Activated naive CD8-positive, alpha-beta T cell (primary cell): Measurements from ENCODE around the gene TPH2.

Experiments used
- H3K27ac Mint-ChIP-seq: one replicate; pipeline ENCODE4 v1.8.0; 2021; ENCODE audit warnings: mixed read lengths
- H3K27me3 Mint-ChIP-seq: one replicate; pipeline ENCODE4 v1.8.0; 2021; ENCODE audit warnings: mixed read lengths
- H3K36me3 Mint-ChIP-seq: one replicate; pipeline ENCODE4 v1.8.0; 2021; ENCODE audit warnings: mixed read lengths
- H3K4me1 Mint-ChIP-seq: one replicate; pipeline ENCODE4 v1.8.0; 2021; ENCODE audit warnings: low read depth, mixed read lengths
- H3K4me3 Mint-ChIP-seq: one replicate; pipeline ENCODE4 v1.8.0; 2021; ENCODE audit warnings: mild to moderate bottlenecking, mixed read lengths
- H3K9me3 Mint-ChIP-seq: one replicate; pipeline ENCODE4 v1.8.0; 2021; ENCODE audit warnings: low read depth, mixed read lengths

TPH2 gene

DNA sequence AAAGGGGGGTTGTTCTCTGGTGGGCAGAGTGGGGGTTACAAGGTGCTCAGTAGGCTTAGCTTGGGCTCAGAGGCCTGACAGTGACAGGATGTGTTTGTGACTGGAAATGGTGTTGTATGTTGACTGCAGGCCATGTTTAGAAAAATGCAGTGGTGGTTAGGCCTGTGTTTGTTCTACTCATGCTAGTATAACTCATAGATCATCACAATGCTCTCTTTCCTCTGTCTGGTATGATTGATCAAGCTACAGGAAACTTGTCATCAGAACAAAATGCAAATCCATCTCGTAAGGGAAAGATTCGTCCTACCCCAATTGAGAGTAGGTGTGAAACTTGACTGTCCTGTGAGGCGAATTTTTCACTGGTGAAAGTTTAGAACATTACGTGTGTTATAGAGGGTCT, 11.8 kb downstream of the TPH2 start:
- no peaks in the 10 kb centered on the region for H3K9me3 Mint-ChIP-seq
- peaks cover 2% of the 10 kb centered on the region for H3K36me3 Mint-ChIP-seq
- peaks cover 16% of the 10 kb centered on the region for H3K27me3 Mint-ChIP-seq
- H3K4me3 Mint-ChIP-seq: no peak overlapping the region
- no peaks in the 10 kb centered on the region for H3K4me1 Mint-ChIP-seq
- no peak overlapping the region for H3K27ac Mint-ChIP-seq

DNA sequence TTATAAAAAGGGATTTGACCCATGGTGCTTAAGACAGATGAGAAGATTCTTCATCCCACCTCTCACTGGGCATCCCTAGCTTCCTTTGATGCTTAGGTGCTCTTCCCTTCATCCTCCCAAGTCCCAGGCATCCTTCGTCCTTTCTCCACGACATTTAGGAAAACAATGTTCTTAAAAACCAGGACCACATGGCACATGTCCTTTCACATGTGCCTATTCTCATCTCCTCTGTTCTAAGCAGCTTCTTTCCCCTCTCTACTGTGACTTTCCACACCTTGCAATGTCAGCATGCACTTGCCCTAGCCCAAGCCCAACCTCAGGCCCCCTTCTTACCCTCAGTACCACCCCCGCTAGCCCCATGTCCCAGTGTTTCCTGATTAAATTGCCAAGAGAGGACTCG, 12.2 kb downstream of the TPH2 start:
- H3K4me3 Mint-ChIP-seq: no peak overlapping the region
- H3K9me3 Mint-ChIP-seq: no peaks in the 10 kb centered on the region
- H3K4me1 Mint-ChIP-seq: no peaks in the 10 kb centered on the region
- no peak overlapping the region for H3K27ac Mint-ChIP-seq
- peaks cover 2% of the 10 kb centered on the region for H3K36me3 Mint-ChIP-seq
- H3K27me3 Mint-ChIP-seq: peaks cover 12% of the 10 kb centered on the region

DNA sequence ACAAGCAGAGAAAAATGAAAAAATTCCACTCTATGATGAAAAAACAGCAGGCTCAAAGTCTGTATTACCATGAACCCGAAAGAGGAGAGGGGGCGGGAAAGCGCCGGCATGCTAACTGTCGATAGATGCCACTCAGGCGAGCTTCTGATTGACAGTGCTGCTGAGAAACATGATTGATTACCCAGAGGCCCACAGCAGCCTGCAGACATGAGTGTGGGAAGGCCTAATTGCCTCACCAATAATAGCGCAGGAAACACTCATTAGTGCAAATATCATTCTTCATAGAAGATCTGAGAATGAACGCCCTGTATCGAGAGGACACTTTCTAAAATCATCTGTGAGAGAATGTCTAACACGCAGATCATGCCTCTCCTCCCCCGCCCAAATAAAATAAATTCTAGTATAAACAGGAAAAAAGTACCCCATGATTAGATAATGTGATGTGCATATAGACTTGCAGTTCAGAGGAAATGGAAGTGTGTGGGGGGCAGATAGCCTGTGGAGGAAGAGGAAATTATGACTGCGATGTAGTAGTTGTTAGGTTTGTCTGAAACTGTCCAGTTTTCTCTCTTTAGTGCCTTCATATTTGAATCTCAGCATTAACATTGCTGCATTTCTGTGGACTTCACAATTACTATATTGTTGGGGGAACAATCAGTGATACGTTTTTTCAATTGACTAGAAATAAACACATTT, 15.6 kb downstream of the TPH2 start:
- peaks cover 3% of the 10 kb centered on the region for H3K27me3 Mint-ChIP-seq
- no peaks in the 10 kb centered on the region for H3K4me1 Mint-ChIP-seq
- H3K9me3 Mint-ChIP-seq: no peaks in the 10 kb centered on the region
- no peaks in the 10 kb centered on the region for H3K36me3 Mint-ChIP-seq
- no peak overlapping the region for H3K27ac Mint-ChIP-seq
- no peak overlapping the region for H3K4me3 Mint-ChIP-seq

DNA sequence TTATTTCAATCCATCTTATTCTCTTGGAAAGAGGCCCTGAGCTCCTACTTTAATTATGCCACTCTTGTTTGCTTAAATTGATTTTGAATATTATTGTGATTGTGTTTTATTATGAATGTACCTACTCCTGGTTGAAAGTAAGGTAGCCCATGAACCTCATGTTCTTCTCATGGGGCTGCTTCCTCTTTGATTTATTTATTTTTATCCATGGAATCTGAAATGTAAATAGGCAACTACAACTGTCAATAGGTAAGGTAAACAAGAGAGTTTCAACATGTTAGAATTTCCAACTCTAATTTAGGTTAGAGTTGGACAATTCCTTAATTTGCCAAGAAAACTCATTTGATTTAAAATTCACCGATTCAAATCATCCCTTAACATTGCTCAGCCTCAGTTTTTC, 16.2 kb downstream of the TPH2 start:
- H3K9me3 Mint-ChIP-seq: no peaks in the 10 kb centered on the region
- no peaks in the 10 kb centered on the region for H3K4me1 Mint-ChIP-seq

DNA sequence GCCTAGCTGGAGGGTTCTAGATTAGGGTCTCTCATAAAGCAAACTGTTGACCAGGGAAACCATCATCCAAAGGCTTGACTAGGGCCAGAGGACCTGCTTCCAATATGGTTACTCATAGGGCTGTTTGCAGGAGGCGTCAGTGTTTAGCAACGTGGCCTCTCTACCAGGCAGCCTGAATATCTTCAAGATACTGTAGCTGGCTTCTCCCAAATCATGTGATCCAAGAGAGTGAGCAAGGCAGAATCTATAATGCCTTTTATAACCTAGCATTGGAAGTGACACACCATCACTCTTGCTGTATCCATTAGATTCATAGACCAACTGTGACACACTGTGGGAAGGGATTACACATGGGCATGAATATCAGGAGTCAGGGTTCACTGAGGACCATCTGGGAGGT, 17.3 kb downstream of the TPH2 start:
- no peak overlapping the region for H3K4me3 Mint-ChIP-seq
- H3K4me1 Mint-ChIP-seq: no peaks in the 10 kb centered on the region
- no peaks in the 10 kb centered on the region for H3K9me3 Mint-ChIP-seq
- no peak overlapping the region for H3K27ac Mint-ChIP-seq
- no peaks in the 10 kb centered on the region for H3K36me3 Mint-ChIP-seq
- peaks cover 4% of the 10 kb centered on the region for H3K27me3 Mint-ChIP-seq

More for the DNA sequence above, 16.2 kb downstream of the TPH2 start:
- Mint-ChIP-seq H3K4me3 (no peak overlapping the region), H3K27ac (no peak overlapping the region), H3K27me3 (peaks cover 6% of the 10 kb centered on the region), H3K36me3 (no peaks in the 10 kb centered on the region)

DNA sequence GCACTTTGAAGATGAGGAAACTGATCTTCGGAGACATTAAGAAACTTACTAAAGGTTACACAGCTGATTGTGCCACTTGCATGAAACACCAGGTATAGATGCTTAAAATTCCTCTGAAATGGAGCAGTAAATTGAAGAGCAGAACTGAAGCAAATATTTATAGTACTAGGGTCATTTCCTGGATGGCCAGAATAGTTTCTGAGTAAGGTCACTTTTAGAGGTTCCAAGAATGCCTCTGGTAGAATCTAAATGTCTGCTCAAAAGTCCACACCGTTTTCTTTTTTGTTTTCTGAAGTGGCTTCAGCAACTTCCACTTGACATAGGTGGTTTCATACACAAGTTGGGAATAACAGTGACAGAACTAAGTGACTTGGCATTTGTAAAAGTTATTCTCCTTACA, 19.4 kb downstream of the TPH2 start:
- Mint-ChIP-seq H3K36me3 (no peaks in the 10 kb centered on the region), H3K9me3 (no peaks in the 10 kb centered on the region), H3K27me3 (peaks cover 12% of the 10 kb centered on the region), H3K4me3 (no peak overlapping the region), H3K4me1 (no peaks in the 10 kb centered on the region), H3K27ac (no peak overlapping the region)

DNA sequence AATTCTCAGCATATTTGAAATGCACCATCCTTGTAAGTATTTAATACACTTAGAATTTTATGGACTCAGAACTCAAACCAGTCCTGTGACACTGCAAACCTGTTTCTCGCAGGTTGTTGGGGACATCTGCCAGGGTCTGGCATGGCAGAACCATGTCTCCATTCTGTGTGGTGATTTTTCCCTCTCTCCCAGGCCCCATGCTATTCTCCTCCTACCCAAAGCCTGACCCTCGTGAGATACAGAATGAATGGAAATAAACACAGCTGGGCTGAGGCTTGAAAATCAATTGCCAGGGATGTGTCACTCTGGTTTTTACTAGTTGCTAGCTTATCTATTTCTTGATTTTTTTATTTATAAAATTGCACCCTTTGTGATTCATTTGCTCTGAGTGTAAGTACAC, 19.8 kb downstream of the TPH2 start:
- no peak overlapping the region for H3K27ac Mint-ChIP-seq
- H3K27me3 Mint-ChIP-seq: peaks cover 12% of the 10 kb centered on the region
- no peaks in the 10 kb centered on the region for H3K36me3 Mint-ChIP-seq
- H3K4me3 Mint-ChIP-seq: no peak overlapping the region
- no peaks in the 10 kb centered on the region for H3K4me1 Mint-ChIP-seq
- no peaks in the 10 kb centered on the region for H3K9me3 Mint-ChIP-seq

DNA sequence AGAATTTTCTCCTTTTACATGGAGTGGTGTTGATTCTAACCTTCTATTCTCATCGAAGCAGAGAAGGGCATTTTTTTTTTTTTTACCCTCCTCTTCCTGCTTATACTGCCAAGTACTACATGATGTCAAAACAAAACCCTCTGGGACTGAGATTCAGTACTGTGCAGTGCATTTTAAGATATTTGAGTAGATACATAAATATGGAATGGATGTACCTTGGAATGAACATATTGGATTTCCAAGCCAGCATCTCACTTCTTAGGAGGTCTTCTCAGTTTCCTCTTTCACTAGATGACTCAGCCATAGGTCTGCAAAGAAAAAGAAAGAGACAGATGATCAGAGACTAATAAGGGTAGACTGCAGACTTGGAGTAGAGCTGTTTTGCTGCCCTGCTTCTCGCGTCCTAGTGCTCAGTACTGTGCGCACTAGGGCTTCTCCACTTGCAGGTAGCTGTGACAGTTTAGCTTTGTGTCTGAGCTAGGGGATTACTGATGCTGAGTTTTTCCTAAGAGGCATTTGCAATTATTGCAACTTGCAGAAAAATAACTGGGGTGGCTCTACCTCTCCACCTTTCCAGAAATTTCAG, 20.4 kb downstream of the TPH2 start:
- Mint-ChIP-seq H3K27ac (no peak overlapping the region), H3K4me3 (no peak overlapping the region), H3K4me1 (no peaks in the 10 kb centered on the region), H3K27me3 (peaks cover 12% of the 10 kb centered on the region), H3K36me3 (no peaks in the 10 kb centered on the region), H3K9me3 (no peaks in the 10 kb centered on the region)

DNA sequence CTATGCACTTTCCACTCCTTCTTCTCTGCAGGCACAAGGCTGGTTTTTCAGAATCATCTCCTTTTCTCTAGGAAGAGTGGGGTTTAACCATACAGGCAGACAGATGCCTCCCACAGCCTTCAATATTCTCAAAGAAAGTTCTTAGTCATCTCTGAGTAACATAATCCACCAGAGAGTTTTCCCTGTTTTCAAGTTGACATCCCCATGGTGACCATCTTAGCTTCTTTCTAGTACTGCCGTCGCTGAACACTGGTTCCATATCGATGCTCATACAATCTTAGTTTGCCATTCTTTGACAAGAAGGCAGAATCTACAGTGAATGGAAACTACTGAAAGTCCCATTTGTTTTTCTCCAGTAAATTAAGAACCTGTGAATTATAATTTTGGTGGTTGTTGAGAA, 28.6 kb downstream of the TPH2 start:
- H3K4me1 Mint-ChIP-seq: no peaks in the 10 kb centered on the region
- H3K9me3 Mint-ChIP-seq: no peaks in the 10 kb centered on the region
- peaks cover 11% of the 10 kb centered on the region for H3K27me3 Mint-ChIP-seq
- no peaks in the 10 kb centered on the region for H3K36me3 Mint-ChIP-seq
- no peak overlapping the region for H3K27ac Mint-ChIP-seq
- H3K4me3 Mint-ChIP-seq: no peak overlapping the region

DNA sequence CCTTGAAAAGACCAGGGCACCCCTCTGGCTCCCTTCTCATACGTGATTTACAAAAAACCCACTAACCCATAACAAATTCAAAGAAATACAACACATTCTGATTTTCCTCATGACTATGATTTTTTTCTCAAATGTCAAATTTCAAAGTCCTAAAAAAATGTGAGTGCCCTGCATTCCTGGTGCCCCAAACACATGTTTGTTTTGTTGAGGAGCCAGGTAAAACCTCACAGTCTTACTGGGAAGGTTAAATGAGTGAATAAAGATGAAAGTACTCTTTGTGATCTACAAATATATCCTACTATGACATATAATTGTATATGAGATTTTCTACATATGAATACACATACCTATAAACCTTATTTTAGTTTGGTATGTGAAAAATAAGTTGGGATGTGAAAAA, 30.7 kb downstream of the TPH2 start:
- no peaks in the 10 kb centered on the region for H3K4me1 Mint-ChIP-seq
- no peaks in the 10 kb centered on the region for H3K9me3 Mint-ChIP-seq
- H3K27ac Mint-ChIP-seq: no peak overlapping the region
- peaks cover 10% of the 10 kb centered on the region for H3K27me3 Mint-ChIP-seq
- no peak overlapping the region for H3K4me3 Mint-ChIP-seq
- no peaks in the 10 kb centered on the region for H3K36me3 Mint-ChIP-seq

DNA sequence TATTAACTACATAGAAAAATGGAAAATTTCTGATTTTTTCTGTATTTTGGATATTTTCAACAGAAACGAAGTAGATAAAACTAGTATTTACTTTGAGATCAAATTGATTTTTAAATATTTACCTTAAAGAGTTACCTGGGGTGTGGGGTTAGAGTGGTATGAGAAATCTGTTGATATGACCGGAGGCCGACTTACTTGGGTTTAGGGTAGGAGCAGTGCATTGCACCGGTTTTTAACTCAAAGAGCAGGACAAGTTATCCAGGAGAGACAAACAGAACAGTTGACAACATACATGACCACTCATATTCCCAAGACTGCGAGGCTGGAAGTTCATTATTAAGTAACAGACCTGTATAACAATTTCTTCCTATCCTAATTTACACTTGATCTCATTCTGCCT, 31.4 kb downstream of the TPH2 start:
- no peak overlapping the region for H3K4me3 Mint-ChIP-seq
- no peaks in the 10 kb centered on the region for H3K36me3 Mint-ChIP-seq
- no peaks in the 10 kb centered on the region for H3K4me1 Mint-ChIP-seq
- H3K27ac Mint-ChIP-seq: no peak overlapping the region
- H3K27me3 Mint-ChIP-seq: peaks cover 10% of the 10 kb centered on the region
- H3K9me3 Mint-ChIP-seq: no peaks in the 10 kb centered on the region

DNA sequence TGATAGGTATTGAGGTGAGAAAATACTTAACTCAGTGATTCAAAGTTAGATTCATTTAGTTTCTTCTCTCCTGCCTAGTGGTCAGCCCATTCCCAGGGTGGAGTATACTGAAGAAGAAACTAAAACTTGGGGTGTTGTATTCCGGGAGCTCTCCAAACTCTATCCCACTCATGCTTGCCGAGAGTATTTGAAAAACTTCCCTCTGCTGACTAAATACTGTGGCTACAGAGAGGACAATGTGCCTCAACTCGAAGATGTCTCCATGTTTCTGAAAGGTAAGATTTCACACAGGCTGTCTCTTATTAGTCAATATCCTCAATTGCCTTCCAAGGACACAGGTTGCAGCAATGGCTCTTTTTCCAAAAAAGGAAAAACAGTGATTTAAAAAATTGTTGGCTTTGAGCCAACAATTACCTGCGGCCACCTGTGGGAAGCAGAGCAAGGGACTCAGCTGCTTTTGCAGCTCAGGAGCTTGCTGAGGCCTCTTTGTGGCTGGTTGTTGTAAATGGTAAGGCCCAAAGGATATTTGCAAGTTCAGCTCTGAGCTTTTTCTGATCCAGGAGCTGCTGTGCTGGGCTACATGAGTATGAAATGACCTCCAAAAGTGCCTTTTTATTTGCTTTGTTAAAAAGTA, 33.9 kb downstream of the TPH2 start:
- H3K36me3 Mint-ChIP-seq: no peaks in the 10 kb centered on the region
- H3K4me1 Mint-ChIP-seq: no peaks in the 10 kb centered on the region
- H3K9me3 Mint-ChIP-seq: no peaks in the 10 kb centered on the region
- H3K27me3 Mint-ChIP-seq: peaks cover 6% of the 10 kb centered on the region
- no peak overlapping the region for H3K27ac Mint-ChIP-seq
- no peak overlapping the region for H3K4me3 Mint-ChIP-seq

DNA sequence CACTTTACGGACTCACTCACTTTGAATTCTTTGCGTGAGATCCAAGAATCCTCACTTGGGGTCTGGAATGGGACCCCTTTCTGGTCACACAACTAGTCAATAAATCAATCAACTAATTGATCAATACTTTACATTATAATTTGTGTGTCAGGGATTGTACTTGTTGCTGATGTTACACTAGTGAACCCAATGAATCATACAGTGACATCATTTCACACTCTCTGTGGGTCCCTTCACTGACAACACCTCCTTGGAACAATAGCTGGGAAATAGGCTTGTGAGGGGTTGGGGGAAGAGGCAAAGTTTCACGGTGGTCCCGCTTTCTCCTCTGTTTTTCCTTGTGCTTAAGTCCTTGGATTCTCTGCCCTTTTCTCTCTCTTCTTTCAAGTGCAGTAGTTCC, 35.0 kb downstream of the TPH2 start:
- peaks cover 4% of the 10 kb centered on the region for H3K27me3 Mint-ChIP-seq
- no peaks in the 10 kb centered on the region for H3K36me3 Mint-ChIP-seq
- no peaks in the 10 kb centered on the region for H3K4me1 Mint-ChIP-seq
- no peak overlapping the region for H3K4me3 Mint-ChIP-seq
- H3K9me3 Mint-ChIP-seq: no peaks in the 10 kb centered on the region
- H3K27ac Mint-ChIP-seq: no peak overlapping the region

DNA sequence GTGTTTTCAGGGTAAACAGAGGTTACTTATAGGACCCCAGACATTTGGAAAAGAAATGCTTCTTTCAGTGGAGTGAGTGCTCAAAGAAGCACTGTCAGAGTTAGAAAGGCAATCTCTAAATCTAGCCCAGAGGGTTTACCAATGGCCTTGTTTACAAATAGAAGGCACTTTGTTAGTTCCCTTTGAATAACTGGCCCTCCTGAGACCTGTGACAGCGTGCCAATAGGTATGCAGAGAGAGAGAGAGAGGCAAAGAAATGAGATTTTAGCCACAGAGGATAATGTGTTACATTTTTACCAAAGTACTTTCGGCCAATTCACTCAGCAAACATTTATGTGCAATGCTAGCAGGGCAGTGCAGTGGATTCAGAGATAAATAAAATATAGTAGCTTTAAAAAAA, 41.9 kb downstream of the TPH2 start:
- Mint-ChIP-seq H3K4me3 (no peak overlapping the region), H3K27me3 (peaks cover under 1% of the 10 kb centered on the region), H3K4me1 (no peaks in the 10 kb centered on the region)

DNA sequence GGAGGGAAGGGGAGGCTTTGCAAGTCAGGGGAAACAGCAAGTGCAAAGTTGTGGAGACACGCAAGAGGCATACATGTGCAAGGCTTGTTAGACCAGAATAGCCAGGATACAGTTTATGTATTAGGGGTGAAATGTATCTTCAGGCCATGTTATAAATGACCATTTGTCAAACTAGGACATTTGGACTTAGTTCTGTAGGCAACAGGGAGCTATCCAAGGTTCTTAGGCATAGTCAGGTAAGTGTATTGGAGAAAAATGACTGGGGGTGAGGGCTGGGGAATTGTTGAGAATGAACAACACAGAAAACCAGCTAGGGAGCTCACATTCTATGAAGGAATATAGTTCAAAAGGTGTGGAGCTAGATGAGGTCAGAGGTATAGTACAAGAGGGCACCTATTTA, 42.5 kb downstream of the TPH2 start:
- Mint-ChIP-seq H3K4me1 (no peaks in the 10 kb centered on the region), H3K36me3 (no peaks in the 10 kb centered on the region), H3K4me3 (no peak overlapping the region), H3K9me3 (no peaks in the 10 kb centered on the region), H3K27me3 (no peaks in the 10 kb centered on the region), H3K27ac (no peak overlapping the region)

More for the DNA sequence above, 41.9 kb downstream of the TPH2 start:
- Mint-ChIP-seq H3K27ac (no peak overlapping the region), H3K36me3 (no peaks in the 10 kb centered on the region), H3K9me3 (no peaks in the 10 kb centered on the region)

DNA sequence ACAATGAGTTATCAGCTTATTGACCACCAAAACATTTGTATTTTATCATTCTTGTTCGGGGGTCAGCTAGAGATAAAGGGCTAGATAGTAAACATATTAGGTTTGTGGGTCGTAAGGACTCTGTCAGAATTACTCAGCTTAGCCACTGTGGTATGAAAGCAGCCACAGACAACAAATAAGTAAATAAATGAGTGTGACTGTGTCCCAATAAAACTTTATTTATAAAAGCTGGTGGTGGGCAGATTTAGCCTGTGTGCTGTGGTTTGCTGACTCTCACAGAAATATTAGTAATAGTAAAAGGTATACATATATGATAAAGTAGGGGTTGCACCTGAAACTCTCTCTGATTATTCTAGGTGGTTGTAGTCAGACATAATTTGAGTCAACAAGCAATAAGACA, 56.1 kb downstream of the TPH2 start:
- no peak overlapping the region for H3K27ac Mint-ChIP-seq
- peaks cover 3% of the 10 kb centered on the region for H3K27me3 Mint-ChIP-seq

More for the DNA sequence above, 56.1 kb downstream of the TPH2 start:
- Mint-ChIP-seq H3K4me3 (no peak overlapping the region), H3K4me1 (no peaks in the 10 kb centered on the region), H3K9me3 (no peaks in the 10 kb centered on the region), H3K36me3 (no peaks in the 10 kb centered on the region)
